ENCODE results near the gene ANKZF1.

DNA sequence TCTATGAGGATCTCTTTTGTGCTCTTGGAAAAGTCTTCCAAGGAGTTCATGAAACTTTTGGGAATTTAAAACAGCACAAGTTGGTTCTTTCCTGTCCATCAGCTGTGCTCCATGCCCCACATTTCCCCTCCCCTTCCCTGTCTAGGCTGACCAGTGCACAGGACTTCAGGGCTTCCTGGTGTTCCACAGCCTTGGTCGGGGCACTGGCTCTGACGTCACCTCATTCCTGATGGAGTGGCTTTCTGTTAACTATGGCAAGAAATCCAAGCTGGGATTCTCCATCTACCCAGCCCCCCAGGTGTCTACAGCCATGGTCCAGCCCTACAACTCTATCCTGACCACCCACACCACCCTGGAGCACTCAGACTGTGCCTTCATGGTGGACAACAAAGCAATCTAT, 41.4 kb downstream of the ANKZF1 start:
- TF ChIP-seq, protein P1, sequence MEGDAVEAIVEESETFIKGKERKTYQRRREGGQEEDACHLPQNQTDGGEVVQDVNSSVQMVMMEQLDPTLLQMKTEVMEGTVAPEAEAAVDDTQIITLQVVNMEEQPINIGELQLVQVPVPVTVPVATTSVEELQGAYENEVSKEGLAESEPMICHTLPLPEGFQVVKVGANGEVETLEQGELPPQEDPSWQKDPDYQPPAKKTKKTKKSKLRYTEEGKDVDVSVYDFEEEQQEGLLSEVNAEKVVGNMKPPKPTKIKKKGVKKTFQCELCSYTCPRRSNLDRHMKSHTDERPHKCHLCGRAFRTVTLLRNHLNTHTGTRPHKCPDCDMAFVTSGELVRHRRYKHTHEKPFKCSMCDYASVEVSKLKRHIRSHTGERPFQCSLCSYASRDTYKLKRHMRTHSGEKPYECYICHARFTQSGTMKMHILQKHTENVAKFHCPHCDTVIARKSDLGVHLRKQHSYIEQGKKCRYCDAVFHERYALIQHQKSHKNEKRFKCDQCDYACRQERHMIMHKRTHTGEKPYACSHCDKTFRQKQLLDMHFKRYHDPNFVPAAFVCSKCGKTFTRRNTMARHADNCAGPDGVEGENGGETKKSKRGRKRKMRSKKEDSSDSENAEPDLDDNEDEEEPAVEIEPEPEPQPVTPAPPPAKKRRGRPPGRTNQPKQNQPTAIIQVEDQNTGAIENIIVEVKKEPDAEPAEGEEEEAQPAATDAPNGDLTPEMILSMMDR (IDR thresholded peaks at IDR 0.05) = no peak
- TF ChIP-seq POLR2A (IDR thresholded peaks at IDR 0.05) = no peak
